Measurements from ENCODE around the gene MAP2K4.

The MAP2K4 gene

GRCh38 chr17:12028611-12029010 is 7.9 kb downstream of the MAP2K4 start:
- TF ChIP-seq CTCF (IDR thresholded peaks at IDR 0.05; ENCODE audit: extremely low read depth, insufficient read depth, missing control alignments), result no peak
- no peak for DNase-seq (ENCODE audit: low spot score)
- in situ Hi-C loops (cut with MboI; ENCODE audit: low pct_unique_long_range_greater_than_20kb, low sequenced_read_pairs, unreplicated experiment), result no loop called here

GRCh38 chr17:12034538-12034937 is 13.9 kb downstream of the MAP2K4 start:
- no peak for DNase-seq (ENCODE audit: low spot score)
- in situ Hi-C loops (cut with MboI; ENCODE audit: low pct_unique_long_range_greater_than_20kb, low sequenced_read_pairs, unreplicated experiment), result no loop called here
- TF ChIP-seq CTCF (IDR thresholded peaks at IDR 0.05; ENCODE audit: extremely low read depth, insufficient read depth, missing control alignments), result no peak

- no peak for TF ChIP-seq CTCF (IDR thresholded peaks at IDR 0.05; ENCODE audit: extremely low read depth, insufficient read depth, missing control alignments)
- no peak for DNase-seq (ENCODE audit: low spot score)
- in situ Hi-C loops (cut with MboI; ENCODE audit: low pct_unique_long_range_greater_than_20kb, low sequenced_read_pairs, unreplicated experiment), result no loop called here
Observed at GRCh38 chr17:12035673-12036072, 15.0 kb downstream of the MAP2K4 start.

- in situ Hi-C loops (cut with MboI; ENCODE audit: low pct_unique_long_range_greater_than_20kb, low sequenced_read_pairs, unreplicated experiment), result no loop called here
- no peak for TF ChIP-seq CTCF (IDR thresholded peaks at IDR 0.05; ENCODE audit: extremely low read depth, insufficient read depth, missing control alignments)
Observed at GRCh38 chr17:12037970-12038369, 17.3 kb downstream of the MAP2K4 start.

GRCh38 chr17:12040478-12040877 is 19.8 kb downstream of the MAP2K4 start:
- no peak for DNase-seq (ENCODE audit: low spot score)
- TF ChIP-seq CTCF (IDR thresholded peaks at IDR 0.05; ENCODE audit: extremely low read depth, insufficient read depth, missing control alignments), result no peak
- in situ Hi-C loops (cut with MboI; ENCODE audit: low pct_unique_long_range_greater_than_20kb, low sequenced_read_pairs, unreplicated experiment), result no loop called here

More at GRCh38 chr17:12037970-12038369, 17.3 kb downstream of the MAP2K4 start:
- no peak for DNase-seq (ENCODE audit: low spot score)

GRCh38 chr17:12041312-12041711 is 20.6 kb downstream of the MAP2K4 start:
- DNase-seq (ENCODE audit: low spot score), result no peak
- in situ Hi-C loops (cut with MboI; ENCODE audit: low pct_unique_long_range_greater_than_20kb, low sequenced_read_pairs, unreplicated experiment), result no loop called here
- TF ChIP-seq CTCF (IDR thresholded peaks at IDR 0.05; ENCODE audit: extremely low read depth, insufficient read depth, missing control alignments), result no peak

- no peak for TF ChIP-seq CTCF (IDR thresholded peaks at IDR 0.05; ENCODE audit: extremely low read depth, insufficient read depth, missing control alignments)
- in situ Hi-C loops (cut with MboI; ENCODE audit: low pct_unique_long_range_greater_than_20kb, low sequenced_read_pairs, unreplicated experiment), result no loop called here
- DNase-seq (ENCODE audit: low spot score), result no peak
Observed at GRCh38 chr17:12043702-12044101, 23.0 kb downstream of the MAP2K4 start.

Data from GM13977 (cell line).